Gastroesophageal sphincter (tissue), 3 donors: Measurements from ENCODE around the gene SLC38A3.

Experiments used
- POLR2AphosphoS5 ChIP-seq: sonication (generic); formaldehyde crosslinking; IDR thresholded peaks from one replicate; pipeline ENCODE4 v1.6.1; 2017; ENCODE audit warnings: antibody characterized with exemption
- TF ChIP-seq, protein P1 (sequence below), 4 experiments: fragments of 200-600 bp in 2 of 4; fragments of 450-650 bp in 2 of 4; sonication (generic) in 1 of 4; IDR thresholded peaks; one replicate each; pipeline ENCODE4 v1.5.1; 2017 to 2019; ENCODE audit warnings: antibody characterized with exemption in 4 of 4, mild to moderate bottlenecking in 2 of 4, moderate library complexity in 2 of 4

GRCh38 chr3:50245251-50245745 lies 40.2 kb downstream of the SLC38A3 start:
- TF ChIP-seq, protein P1, sequence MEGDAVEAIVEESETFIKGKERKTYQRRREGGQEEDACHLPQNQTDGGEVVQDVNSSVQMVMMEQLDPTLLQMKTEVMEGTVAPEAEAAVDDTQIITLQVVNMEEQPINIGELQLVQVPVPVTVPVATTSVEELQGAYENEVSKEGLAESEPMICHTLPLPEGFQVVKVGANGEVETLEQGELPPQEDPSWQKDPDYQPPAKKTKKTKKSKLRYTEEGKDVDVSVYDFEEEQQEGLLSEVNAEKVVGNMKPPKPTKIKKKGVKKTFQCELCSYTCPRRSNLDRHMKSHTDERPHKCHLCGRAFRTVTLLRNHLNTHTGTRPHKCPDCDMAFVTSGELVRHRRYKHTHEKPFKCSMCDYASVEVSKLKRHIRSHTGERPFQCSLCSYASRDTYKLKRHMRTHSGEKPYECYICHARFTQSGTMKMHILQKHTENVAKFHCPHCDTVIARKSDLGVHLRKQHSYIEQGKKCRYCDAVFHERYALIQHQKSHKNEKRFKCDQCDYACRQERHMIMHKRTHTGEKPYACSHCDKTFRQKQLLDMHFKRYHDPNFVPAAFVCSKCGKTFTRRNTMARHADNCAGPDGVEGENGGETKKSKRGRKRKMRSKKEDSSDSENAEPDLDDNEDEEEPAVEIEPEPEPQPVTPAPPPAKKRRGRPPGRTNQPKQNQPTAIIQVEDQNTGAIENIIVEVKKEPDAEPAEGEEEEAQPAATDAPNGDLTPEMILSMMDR (IDR thresholded peaks at IDR 0.05) = no peak
- TF ChIP-seq POLR2AphosphoS5 = no peak
